Transverse colon (tissue), 4 donors: ENCODE measurements around the gene THRA. TPM values are rescaled to one million over a fixed set of nuclear protein-coding genes. Genes with fewer than 3 reads are reported as not detected.

Experiments used
- DNase-seq: peaks from one replicate; pipeline ENCODE4 v3.0.0-alpha.2; 2019
- H3K27ac ChIP-seq, 4 donors: fragments of 200-600 bp; sonication (generic); 2 replicates each; pipeline ENCODE4 v1.5.1; 2016 to 2018; ENCODE audit warnings: inconsistent platforms in 4 of 4
- H3K27me3 ChIP-seq: fragments of 200-600 bp; sonication (generic); 2 replicates; pipeline ENCODE4 v1.5.1; 2017; ENCODE audit warnings: inconsistent platforms
- H3K36me3 ChIP-seq, 4 donors: fragments of 200-600 bp; sonication (generic); 2 replicates each; pipeline ENCODE4 v1.5.1; 2017 to 2019; ENCODE audit warnings: inconsistent platforms in 4 of 4
- H3K4me1 ChIP-seq, 4 donors: fragments of 200-600 bp; sonication (generic); 2 replicates each; pipeline ENCODE4 v1.5.1; 2017 to 2020; ENCODE audit warnings: inconsistent platforms in 4 of 4
- H3K4me3 ChIP-seq, 4 donors: fragments of 200-600 bp; sonication (generic); 1 replicate in 1 of 4; 2 replicates in 3 of 4; pipeline versions ENCODE4 v1.5.1 to v1.6.1; 2017 to 2019; ENCODE audit warnings: inconsistent platforms in 4 of 4
- H3K9me3 ChIP-seq, 2 donors: fragments of 200-600 bp; sonication (generic); 2 replicates each; pipeline ENCODE4 v1.5.1; 2017 to 2019; ENCODE audit warnings: inconsistent platforms in 2 of 2
- EP300 ChIP-seq: sonication (generic); formaldehyde crosslinking; IDR thresholded peaks from one replicate; pipeline ENCODE4 v1.6.1; 2017; ENCODE audit warnings: antibody characterized with exemption, low read depth
- POLR2A ChIP-seq: fragments of 450-650 bp; IDR thresholded peaks from one replicate; pipeline ENCODE4 v1.6.1; 2016; ENCODE audit warnings: antibody characterized with exemption, mild to moderate bottlenecking, moderate library complexity
- POLR2AphosphoS5 ChIP-seq, 3 donors: sonication (generic); formaldehyde crosslinking; IDR thresholded peaks; one replicate each; pipeline ENCODE4 v1.6.1; 2016; ENCODE audit warnings: antibody characterized with exemption in 3 of 3
- WGBS, 2 donors: methylation state at CpG; one replicate each; pipeline ENCODE4 v1.1.5; 2018; ENCODE audit warnings: low coverage in 1 of 2; 5-methylcytosine and 5-hydroxymethylcytosine counted together
- in situ Hi-C, 4 donors: fragments of 200-750 bp; cut with MboI; loops; one replicate each; pipeline versions ENCODE4 v1.15.0 to v1.15.1; 2017; ENCODE audit warnings: low sequenced_read_pairs in 3 of 4, low pct_ligation_motif_present in 1 of 4, low pct_unique_long_range_greater_than_20kb in 1 of 4
- intact Hi-C: fragments of 100-400 bp; cut with DNase I; formaldehyde crosslinking; loops from one replicate; pipeline ENCODE4 v1.15.1; 2023; ENCODE audit warnings: low total_unique reads
- total RNA-seq, 4 donors: library from RNA; depleted of rRNA; stranded (reverse); fragments of >200 nt; gene quantifications; one replicate each; pipeline ENCODE4 v1.1.0, GENCODE V29; 2016
- TF ChIP-seq, protein P1 (sequence below), 5 experiments: fragments of 200-600 bp in 3 of 5; fragments of 450-650 bp in 2 of 5; sonication (generic) in 3 of 5; IDR thresholded peaks; 1 replicate in 2 of 5; 2 replicates in 3 of 5; pipeline ENCODE4 v1.5.1; 2016 to 2017; ENCODE audit warnings: antibody characterized with exemption in 5 of 5, inconsistent platforms in 3 of 5, mild to moderate bottlenecking in 2 of 5, moderate library complexity in 1 of 5

Gene THRA
- total RNA-seq, 4 donors from 2014 or later = 32.6 to 82.6 (median 58.6) TPM

- H3K27me3 ChIP-seq = no peaks in the 10 kb centered on the region
- no peak overlapping the region for H3K4me3 ChIP-seq
- H3K36me3 ChIP-seq = peaks cover 0 to 3% (median 0%) of the 10 kb centered on the region in 4 donors
- H3K4me1 ChIP-seq = peaks cover 24 to 47% (median 34%) of the 10 kb centered on the region in 4 donors
- intact Hi-C loops = loop anchor here (10.0 kb wide), 2 partner anchors 109 to 179 kb away; partner anchors contain the start of gene MSL1
- TF ChIP-seq POLR2A (no peak), EP300 (no peak), POLR2AphosphoS5 (IDR thresholded peaks at IDR 0.05) (no peak)
- TF ChIP-seq, protein P1, sequence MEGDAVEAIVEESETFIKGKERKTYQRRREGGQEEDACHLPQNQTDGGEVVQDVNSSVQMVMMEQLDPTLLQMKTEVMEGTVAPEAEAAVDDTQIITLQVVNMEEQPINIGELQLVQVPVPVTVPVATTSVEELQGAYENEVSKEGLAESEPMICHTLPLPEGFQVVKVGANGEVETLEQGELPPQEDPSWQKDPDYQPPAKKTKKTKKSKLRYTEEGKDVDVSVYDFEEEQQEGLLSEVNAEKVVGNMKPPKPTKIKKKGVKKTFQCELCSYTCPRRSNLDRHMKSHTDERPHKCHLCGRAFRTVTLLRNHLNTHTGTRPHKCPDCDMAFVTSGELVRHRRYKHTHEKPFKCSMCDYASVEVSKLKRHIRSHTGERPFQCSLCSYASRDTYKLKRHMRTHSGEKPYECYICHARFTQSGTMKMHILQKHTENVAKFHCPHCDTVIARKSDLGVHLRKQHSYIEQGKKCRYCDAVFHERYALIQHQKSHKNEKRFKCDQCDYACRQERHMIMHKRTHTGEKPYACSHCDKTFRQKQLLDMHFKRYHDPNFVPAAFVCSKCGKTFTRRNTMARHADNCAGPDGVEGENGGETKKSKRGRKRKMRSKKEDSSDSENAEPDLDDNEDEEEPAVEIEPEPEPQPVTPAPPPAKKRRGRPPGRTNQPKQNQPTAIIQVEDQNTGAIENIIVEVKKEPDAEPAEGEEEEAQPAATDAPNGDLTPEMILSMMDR (IDR thresholded peaks at IDR 0.05) = no peak
- in situ Hi-C loops = loop anchor here in 1 of 4 donors (25.0 kb wide), 1 partner anchor 271 kb away; the partner anchor contains the start of gene CDC6
- peak overlapping the region in 2 of 4 donors; percentile 60 to 70 for H3K27ac ChIP-seq
- no peaks in the 10 kb centered on the region for H3K9me3 ChIP-seq
- WGBS, 2 donors = 81 to 84% methylated on average over 11 to 24 of the region's 26 CpGs
- DNase-seq = no peak
These were observed 46.5 kb upstream of the THRA start for GRCh38 chr17:40015998-40016985.

DNA sequence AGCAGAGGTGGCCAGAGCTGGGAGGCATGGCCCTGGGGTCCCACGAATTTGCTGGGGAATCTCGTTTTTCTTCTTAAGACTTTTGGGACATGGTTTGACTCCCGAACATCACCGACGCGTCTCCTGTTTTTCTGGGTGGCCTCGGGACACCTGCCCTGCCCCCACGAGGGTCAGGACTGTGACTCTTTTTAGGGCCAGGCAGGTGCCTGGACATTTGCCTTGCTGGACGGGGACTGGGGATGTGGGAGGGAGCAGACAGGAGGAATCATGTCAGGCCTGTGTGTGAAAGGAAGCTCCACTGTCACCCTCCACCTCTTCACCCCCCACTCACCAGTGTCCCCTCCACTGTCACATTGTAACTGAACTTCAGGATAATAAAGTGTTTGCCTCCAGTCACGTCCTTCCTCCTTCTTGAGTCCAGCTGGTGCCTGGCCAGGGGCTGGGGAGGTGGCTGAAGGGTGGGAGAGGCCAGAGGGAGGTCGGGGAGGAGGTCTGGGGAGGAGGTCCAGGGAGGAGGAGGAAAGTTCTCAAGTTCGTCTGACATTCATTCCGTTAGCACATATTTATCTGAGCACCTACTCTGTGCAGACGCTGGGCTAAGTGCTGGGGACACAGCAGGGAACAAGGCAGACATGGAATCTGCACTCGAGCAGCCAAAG lies 45.2 kb upstream of the THRA start:
- in situ Hi-C loops (loop anchor here in 1 of 4 donors (25.0 kb wide), 1 partner anchor 270 kb away; the partner anchor contains the start of gene CDC6), intact Hi-C loops (loop anchor here (10.0 kb wide), 2 partner anchors 107 to 177 kb away; partner anchors contain the start of gene MSL1)
- TF ChIP-seq EP300 (no peak), POLR2A (no peak), POLR2AphosphoS5 (IDR thresholded peaks at IDR 0.05) (no peak)
- TF ChIP-seq, protein P1 (IDR thresholded peaks at IDR 0.05) = no peak
- H3K4me1 ChIP-seq = peaks cover 24 to 54% (median 40%) of the 10 kb centered on the region in 4 donors
- 55% methylated on average over 15 of the region's 15 CpGs; no CpG with 5 or more reads in 1 of the 2 donors for WGBS, 2 donors
- no peak overlapping the region for H3K4me3 ChIP-seq
- DNase-seq = no peak
- H3K27ac ChIP-seq = peak overlapping the region in 3 of 4 donors; percentile 51 to 74 (median 59)
- H3K36me3 ChIP-seq = peaks cover 0 to 9% (median 3%) of the 10 kb centered on the region in 4 donors
- H3K9me3 ChIP-seq = no peaks in the 10 kb centered on the region
- no peaks in the 10 kb centered on the region for H3K27me3 ChIP-seq

DNA sequence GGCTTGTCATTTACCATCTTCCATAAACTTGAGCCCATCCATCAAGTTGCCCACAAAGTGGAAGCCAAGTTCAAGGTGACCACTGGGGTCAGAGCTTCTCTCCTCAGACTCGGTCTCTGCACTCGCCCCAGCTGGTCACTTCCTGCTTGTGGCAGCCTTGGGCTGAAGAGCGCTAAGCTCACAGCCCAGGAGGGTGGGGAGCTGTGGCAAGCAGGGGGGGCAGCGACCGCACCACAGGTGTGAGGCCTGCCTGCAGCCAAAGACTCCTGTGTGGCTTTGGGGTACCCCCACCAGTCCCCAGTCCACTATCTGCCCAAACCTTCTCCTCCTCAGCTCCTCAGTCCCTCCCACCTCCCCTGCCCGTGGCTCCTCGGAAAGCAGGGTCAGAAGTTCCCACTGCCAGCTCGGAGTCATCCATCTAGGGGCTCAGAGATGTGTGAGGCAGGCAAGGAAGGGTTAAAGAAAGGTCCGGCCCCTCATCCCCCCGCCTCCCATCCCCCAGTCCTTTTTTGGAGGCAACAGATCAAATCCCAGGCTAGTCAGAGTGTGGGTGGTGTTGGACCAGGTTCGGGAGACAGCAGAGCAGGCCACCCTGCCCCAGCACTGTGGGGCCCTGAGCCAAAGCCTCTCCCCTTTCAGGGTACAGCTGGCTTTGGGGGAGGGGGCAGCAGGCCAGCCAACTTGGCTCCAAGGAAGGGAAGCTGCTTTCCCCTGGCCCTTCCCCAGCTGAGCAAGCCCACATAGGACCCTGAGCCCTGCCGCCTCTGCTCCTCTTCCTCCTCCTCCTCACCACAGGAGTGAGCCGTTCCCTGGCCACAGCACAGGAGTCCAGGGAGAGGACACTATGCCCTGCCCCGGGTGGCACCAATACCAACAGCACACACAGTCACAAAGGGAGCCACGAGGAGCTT lies 44.3 kb upstream of the THRA start:
- DNase-seq = no peak
- TF ChIP-seq, protein P1 (IDR thresholded peaks at IDR 0.05) = no peak
- TF ChIP-seq POLR2A (no peak), POLR2AphosphoS5 (IDR thresholded peaks at IDR 0.05) (no peak), EP300 (no peak)
- intact Hi-C loops = loop anchor here (10.0 kb wide), 2 partner anchors 106 to 176 kb away; partner anchors contain the start of gene MSL1

More for the DNA sequence above, 44.3 kb upstream of the THRA start:
- in situ Hi-C loops = loop anchor here in 1 of 4 donors (25.0 kb wide), 1 partner anchor 269 kb away; the partner anchor contains the start of gene CDC6
- Histone ChIP-seq H3K9me3 (no peaks in the 10 kb centered on the region), H3K4me3 (no peak overlapping the region), H3K36me3 (peaks cover 0 to 13% (median 4%) of the 10 kb centered on the region in 4 donors), H3K4me1 (peaks cover 24 to 62% (median 48%) of the 10 kb centered on the region in 4 donors), H3K27me3 (no peaks in the 10 kb centered on the region), H3K27ac (peak overlapping the region in 3 of 4 donors; percentile 51 to 74 (median 59))
- WGBS, 2 donors = 55% methylated on average over 12 of the region's 15 CpGs; no CpG with 5 or more reads in 1 of the 2 donors
